ENCODE data around the gene SCT. TPM values are rescaled to one million over a fixed set of nuclear protein-coding genes. Genes with fewer than 3 reads are reported as not detected.

The SCT gene
- total RNA-seq, 1 experiment from 2014 or later: not detected

GRCh38 chr11:621838-622237 lies 5.1 kb downstream of the SCT start:
- CTCF ChIA-PET: no interaction called here
- Mint-ChIP-seq H3K4me1 (ENCODE audit: low read depth, unreplicated experiment) (no peaks in the 10 kb centered on the region), H3K9me3 (ENCODE audit: unreplicated experiment) (no peaks in the 10 kb centered on the region), H3K36me3 (ENCODE audit: insufficient read depth, unreplicated experiment) (peaks cover 70% of the 10 kb centered on the region), H3K27ac (ENCODE audit: unreplicated experiment) (no peak overlapping the region), H3K27me3 (ENCODE audit: insufficient read depth, unreplicated experiment) (no peaks in the 10 kb centered on the region), H3K4me3 (ENCODE audit: unreplicated experiment) (no peak overlapping the region)
- no peak for TF ChIP-seq CTCF (IDR thresholded peaks at IDR 0.05; ENCODE audit: insufficient read depth in 1 of 2, low read depth in 1 of 2, low read length in 1 of 2, severe bottlenecking in 1 of 2, unreplicated experiment in 1 of 2)
- Histone ChIP-seq H3K4me1 (peaks cover 25% of the 10 kb centered on the region), H3K36me3 (ENCODE audit: control insufficient read depth, insufficient read depth, low read length) (no peaks in the 10 kb centered on the region; the same call in none of the 2 replicates), H3K27me3 (replicated peaks; ENCODE audit: control insufficient read depth, insufficient read depth, low read length) (no peaks in the 10 kb centered on the region), H3K9me3 (no peaks in the 10 kb centered on the region), H3K4me3 (ENCODE audit: low read depth, low read length) (no peak overlapping the region)
- no peak for DNase-seq
- intact Hi-C loops (cut with micrococcal nuclease; ENCODE audit: unreplicated experiment): no loop called here
- POLR2A ChIA-PET: no interaction called here
- no TSS peak for BruUV-seq (replicated peaks)

DNA sequence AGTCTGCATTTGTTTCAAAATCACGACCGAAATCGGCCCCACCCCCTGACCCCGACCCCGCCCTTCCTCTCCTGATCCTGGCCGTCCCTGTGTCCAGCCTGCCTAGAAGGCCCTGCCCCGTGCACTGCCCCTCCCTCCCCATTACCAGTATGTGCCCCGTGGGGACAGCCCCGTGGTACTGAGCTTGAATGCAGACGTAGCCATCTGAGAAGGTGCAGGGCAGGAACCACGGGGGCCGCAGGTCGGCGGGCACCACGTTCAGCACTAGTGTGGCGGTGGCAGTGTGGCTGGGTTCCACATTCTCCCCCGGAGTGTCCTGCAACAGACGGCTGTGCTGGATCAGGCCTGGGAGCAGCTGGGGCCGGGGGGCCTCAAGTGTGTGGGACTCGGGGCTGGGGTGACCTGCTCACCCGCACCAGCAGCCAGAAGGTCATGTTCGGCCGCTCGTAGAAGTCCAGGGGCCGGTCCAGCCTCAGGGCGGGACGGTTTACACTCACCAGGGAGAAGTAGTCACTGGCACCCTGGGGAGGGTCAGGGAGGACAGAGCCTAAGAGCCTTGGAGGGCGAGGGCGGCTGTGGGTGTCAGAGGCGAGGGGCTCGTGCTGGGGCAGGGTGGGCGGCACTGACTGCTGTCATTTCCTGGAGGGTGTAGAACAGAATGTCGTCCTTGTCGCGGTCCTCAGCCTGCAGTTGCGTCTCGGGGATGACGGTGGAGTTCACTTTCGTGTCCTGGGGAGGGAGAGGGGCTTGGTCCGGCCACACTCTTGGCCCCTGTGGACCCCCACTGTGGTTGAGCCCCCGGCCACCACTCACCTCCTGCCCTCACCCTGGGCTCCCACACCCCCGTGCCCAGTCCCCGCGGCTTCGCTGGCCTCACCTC lies 5.8 kb downstream of the SCT start:
- Histone ChIP-seq H3K4me3 (ENCODE audit: low read depth, low read length) (no peak overlapping the region), H3K27me3 (replicated peaks; ENCODE audit: control insufficient read depth, insufficient read depth, low read length) (no peaks in the 10 kb centered on the region), H3K4me1 (peaks cover 25% of the 10 kb centered on the region), H3K36me3 (ENCODE audit: control insufficient read depth, insufficient read depth, low read length) (no peaks in the 10 kb centered on the region; the same call in none of the 2 replicates), H3K9me3 (no peaks in the 10 kb centered on the region)
- Mint-ChIP-seq H3K4me1 (ENCODE audit: low read depth, unreplicated experiment) (no peaks in the 10 kb centered on the region), H3K27me3 (ENCODE audit: insufficient read depth, unreplicated experiment) (no peaks in the 10 kb centered on the region), H3K36me3 (ENCODE audit: insufficient read depth, unreplicated experiment) (peaks cover 77% of the 10 kb centered on the region), H3K9me3 (ENCODE audit: unreplicated experiment) (no peaks in the 10 kb centered on the region), H3K4me3 (ENCODE audit: unreplicated experiment) (no peak overlapping the region), H3K27ac (ENCODE audit: unreplicated experiment) (no peak overlapping the region)
- no peak for TF ChIP-seq CTCF (IDR thresholded peaks at IDR 0.05; ENCODE audit: insufficient read depth in 1 of 2, low read depth in 1 of 2, low read length in 1 of 2, severe bottlenecking in 1 of 2, unreplicated experiment in 1 of 2)
- ChIA-PET CTCF (no interaction called here), POLR2A (no interaction called here)
- intact Hi-C loops (cut with micrococcal nuclease; ENCODE audit: unreplicated experiment): no loop called here
- BruUV-seq (replicated peaks): no TSS peak
- DNase-seq: no peak

DNA sequence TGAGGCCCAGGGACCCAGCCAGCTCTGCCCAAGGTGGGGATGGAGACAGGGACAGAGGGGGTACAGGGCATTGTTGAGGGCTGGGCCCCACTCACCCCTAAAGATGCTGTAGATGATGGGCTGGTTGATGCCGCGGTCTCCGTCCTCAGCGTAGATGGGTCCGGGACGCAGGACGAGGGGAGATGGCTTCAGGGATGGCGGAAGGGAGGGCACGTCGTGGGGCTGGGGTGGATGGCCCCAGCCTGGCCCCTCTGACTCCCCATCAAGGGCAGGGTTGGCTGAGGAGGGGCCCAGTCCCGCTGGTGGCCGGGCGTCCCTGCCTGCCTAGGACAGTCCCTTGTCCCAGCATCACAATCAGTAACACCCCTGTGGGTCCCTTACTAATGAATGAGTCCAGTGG lies 6.8 kb downstream of the SCT start:
- Mint-ChIP-seq H3K36me3 (ENCODE audit: insufficient read depth, unreplicated experiment) (peaks cover 82% of the 10 kb centered on the region), H3K9me3 (ENCODE audit: unreplicated experiment) (no peaks in the 10 kb centered on the region)
- BruUV-seq (replicated peaks): no TSS peak

More for the DNA sequence above, 6.8 kb downstream of the SCT start:
- Mint-ChIP-seq H3K4me3 (ENCODE audit: unreplicated experiment) (no peak overlapping the region), H3K27me3 (ENCODE audit: insufficient read depth, unreplicated experiment) (no peaks in the 10 kb centered on the region), H3K4me1 (ENCODE audit: low read depth, unreplicated experiment) (no peaks in the 10 kb centered on the region), H3K27ac (ENCODE audit: unreplicated experiment) (no peak overlapping the region)
- CTCF ChIA-PET: no interaction called here
- H3K36me3 ChIP-seq (ENCODE audit: control insufficient read depth, insufficient read depth, low read length): peaks cover 1% of the 10 kb centered on the region
- peaks cover 21% of the 10 kb centered on the region for H3K4me1 ChIP-seq
- no peak overlapping the region for H3K4me3 ChIP-seq (ENCODE audit: low read depth, low read length)
- no peak for DNase-seq
- POLR2A ChIA-PET: no interaction called here
- no peaks in the 10 kb centered on the region for H3K27me3 ChIP-seq (replicated peaks; ENCODE audit: control insufficient read depth, insufficient read depth, low read length)
- no peaks in the 10 kb centered on the region for H3K9me3 ChIP-seq
- intact Hi-C loops (cut with micrococcal nuclease; ENCODE audit: unreplicated experiment): no loop called here
- no peak for TF ChIP-seq CTCF (IDR thresholded peaks at IDR 0.05; ENCODE audit: insufficient read depth in 1 of 2, low read depth in 1 of 2, low read length in 1 of 2, severe bottlenecking in 1 of 2, unreplicated experiment in 1 of 2)
